GM06990 (cell line): ENCODE measurements around the gene NCDN.
A peak's percentile ranks its signal among the peaks of the same experiment; 100 is the strongest.

ENCODE experiments used
- DNase-seq: peaks from one replicate; pipeline ENCODE4 v3.0.0-alpha.2; 2011; ENCODE audit not compliant: insufficient read length; ENCODE audit errors: extremely low read depth
- H3K27me3 ChIP-seq: replicated peaks from 2 replicates; pipeline ENCODE4 v1.6.0; 2011; ENCODE audit warnings: low read length; ENCODE audit not compliant: control insufficient read depth, insufficient read depth
- H3K36me3 ChIP-seq: 2 replicates; pipeline ENCODE4 v1.5.1; 2011; ENCODE audit warnings: low read length; ENCODE audit not compliant: control insufficient read depth, insufficient read depth
- H3K4me3 ChIP-seq: replicated peaks from 2 replicates; pipeline ENCODE4 v1.5.1; 2011; ENCODE audit warnings: low read depth, mild to moderate bottlenecking, control low read depth, low read length
- CTCF ChIP-seq: IDR thresholded peaks from 2 replicates; pipeline ENCODE4 v1.5.1; 2011; ENCODE audit warnings: low read length, control low read depth, mild to moderate bottlenecking, inconsistent platforms; ENCODE audit not compliant: insufficient read depth, poor library complexity, severe bottlenecking

NCDN gene

GRCh38 chr1:35539073-35539823, 18.4 kb upstream of the NCDN start:
- TF ChIP-seq CTCF = no peak
- no peaks in the 10 kb centered on the region for H3K27me3 ChIP-seq
- H3K36me3 ChIP-seq = peaks cover 5% of the 10 kb centered on the region
- H3K4me3 ChIP-seq = peak overlapping the region; percentile 9; the same call in 1 of the 2 replicates
- DNase-seq = no peak

- no peak for TF ChIP-seq CTCF
- Histone ChIP-seq H3K36me3 (peaks cover 5% of the 10 kb centered on the region), H3K27me3 (no peaks in the 10 kb centered on the region), H3K4me3 (no peak overlapping the region)
- DNase-seq = no peak
Observed at GRCh38 chr1:35539824-35540261, 17.8 kb upstream of the NCDN start.

GRCh38 chr1:35544976-35545375, 12.6 kb upstream of the NCDN start:
- H3K4me3 ChIP-seq = no peak overlapping the region
- peaks cover 8% of the 10 kb centered on the region for H3K36me3 ChIP-seq
- H3K27me3 ChIP-seq = no peaks in the 10 kb centered on the region
- no peak for DNase-seq
- TF ChIP-seq CTCF = peak; percentile 64

- TF ChIP-seq CTCF = no peak
- Histone ChIP-seq H3K4me3 (no peak overlapping the region), H3K36me3 (peaks cover 7% of the 10 kb centered on the region), H3K27me3 (no peaks in the 10 kb centered on the region)
- DNase-seq = no peak
Observed at GRCh38 chr1:35546614-35547013, 11.0 kb upstream of the NCDN start.

GRCh38 chr1:35553851-35554250, 3.7 kb upstream of the NCDN start:
- no peak for TF ChIP-seq CTCF
- Histone ChIP-seq H3K4me3 (no peak overlapping the region), H3K36me3 (peaks cover 9% of the 10 kb centered on the region), H3K27me3 (no peaks in the 10 kb centered on the region)
- no peak for DNase-seq
